Erythroblast (primary cell): ENCODE data around the gene CPLX3.

Experiments used
- GATA1 ChIP-seq: IDR thresholded peaks from 2 replicates; pipeline ENCODE4 v1.6.1; 2011; ENCODE audit warnings: low read depth, mild to moderate bottlenecking, control low read depth, low read length, moderate library complexity
- POLR2A ChIP-seq: IDR thresholded peaks from 2 replicates; pipeline ENCODE4 v1.6.1; 2011; ENCODE audit warnings: mild to moderate bottlenecking, low read length

DNA sequence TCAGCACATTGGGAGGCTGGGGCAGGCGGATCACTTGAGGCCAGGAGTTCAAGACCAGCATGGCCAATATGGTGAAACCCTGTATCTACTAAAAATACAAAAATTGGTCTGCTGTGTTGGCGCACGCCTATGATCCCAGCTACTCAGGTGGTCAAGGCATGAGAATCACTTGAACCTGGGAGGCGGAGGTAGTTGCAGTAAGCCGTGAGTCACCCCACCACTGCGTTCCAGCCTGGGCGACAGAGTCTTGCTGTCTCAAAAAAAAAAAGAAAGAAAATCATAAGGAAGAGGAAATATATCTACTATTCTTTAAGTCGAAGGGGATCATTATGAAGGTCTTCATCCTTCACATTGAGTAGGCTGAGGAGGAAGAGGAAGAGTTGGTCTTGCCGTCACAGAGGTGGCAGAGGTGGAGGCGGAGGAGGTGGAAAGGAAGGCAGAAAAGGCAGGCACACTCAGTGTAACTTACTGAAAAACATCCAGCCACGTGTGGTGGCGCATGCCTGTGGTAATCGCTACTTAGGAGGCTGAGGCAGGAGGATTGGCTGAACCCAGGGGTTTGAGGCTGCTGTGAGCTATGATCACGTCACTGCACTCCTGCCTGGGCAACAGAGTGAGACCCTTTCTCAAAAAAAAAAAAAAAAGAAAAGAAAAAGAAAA, 30.3 kb upstream of the CPLX3 start:
- no peak for TF ChIP-seq POLR2A
- TF ChIP-seq GATA1: no peak
